Gastroesophageal sphincter (tissue), 3 donors: Measurements from ENCODE around the gene SRGN.
"Not testable (repeated sequence)": the region's sequence is repeated elsewhere in the genome, so short reads cannot be mapped to it uniquely, and the experiment has no call there.

Source experiments
- EP300 ChIP-seq: sonication (generic); formaldehyde crosslinking; IDR thresholded peaks from one replicate; pipeline ENCODE4 v1.6.1; 2017; ENCODE audit warnings: antibody characterized with exemption, mild to moderate bottlenecking
- POLR2A ChIP-seq, 2 donors: fragments of 450-650 bp; IDR thresholded peaks; one replicate each; pipeline ENCODE4 v1.6.1; 2017; ENCODE audit warnings: antibody characterized with exemption in 2 of 2, mild to moderate bottlenecking in 2 of 2, moderate library complexity in 1 of 2
- POLR2AphosphoS5 ChIP-seq: sonication (generic); formaldehyde crosslinking; IDR thresholded peaks from one replicate; pipeline ENCODE4 v1.6.1; 2017; ENCODE audit warnings: antibody characterized with exemption
- TF ChIP-seq, protein P1 (sequence below), 4 experiments: fragments of 200-600 bp in 2 of 4; fragments of 450-650 bp in 2 of 4; sonication (generic) in 1 of 4; IDR thresholded peaks; one replicate each; pipeline ENCODE4 v1.5.1; 2017 to 2019; ENCODE audit warnings: antibody characterized with exemption in 4 of 4, mild to moderate bottlenecking in 2 of 4, moderate library complexity in 2 of 4

DNA sequence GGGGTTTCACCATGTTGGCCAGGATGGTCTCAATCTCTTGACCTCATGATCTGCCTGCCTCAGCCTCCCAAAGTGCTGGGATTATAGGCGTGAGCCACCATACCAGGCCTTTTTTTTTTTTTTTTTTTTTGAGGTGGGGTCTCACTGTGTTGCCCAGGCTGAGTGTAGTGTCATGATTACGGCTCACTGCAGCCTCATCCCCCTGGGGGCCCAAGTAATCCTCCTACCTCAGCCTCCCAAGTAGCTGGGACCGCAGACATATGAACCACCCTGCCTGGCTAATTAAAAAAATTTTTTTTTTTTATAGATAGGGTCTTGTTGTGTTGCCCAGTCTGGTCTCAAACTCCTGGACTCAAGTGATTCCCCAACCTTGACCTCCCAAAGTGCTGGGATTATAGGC, 54.2 kb downstream of the SRGN start:
- TF ChIP-seq, protein P1, sequence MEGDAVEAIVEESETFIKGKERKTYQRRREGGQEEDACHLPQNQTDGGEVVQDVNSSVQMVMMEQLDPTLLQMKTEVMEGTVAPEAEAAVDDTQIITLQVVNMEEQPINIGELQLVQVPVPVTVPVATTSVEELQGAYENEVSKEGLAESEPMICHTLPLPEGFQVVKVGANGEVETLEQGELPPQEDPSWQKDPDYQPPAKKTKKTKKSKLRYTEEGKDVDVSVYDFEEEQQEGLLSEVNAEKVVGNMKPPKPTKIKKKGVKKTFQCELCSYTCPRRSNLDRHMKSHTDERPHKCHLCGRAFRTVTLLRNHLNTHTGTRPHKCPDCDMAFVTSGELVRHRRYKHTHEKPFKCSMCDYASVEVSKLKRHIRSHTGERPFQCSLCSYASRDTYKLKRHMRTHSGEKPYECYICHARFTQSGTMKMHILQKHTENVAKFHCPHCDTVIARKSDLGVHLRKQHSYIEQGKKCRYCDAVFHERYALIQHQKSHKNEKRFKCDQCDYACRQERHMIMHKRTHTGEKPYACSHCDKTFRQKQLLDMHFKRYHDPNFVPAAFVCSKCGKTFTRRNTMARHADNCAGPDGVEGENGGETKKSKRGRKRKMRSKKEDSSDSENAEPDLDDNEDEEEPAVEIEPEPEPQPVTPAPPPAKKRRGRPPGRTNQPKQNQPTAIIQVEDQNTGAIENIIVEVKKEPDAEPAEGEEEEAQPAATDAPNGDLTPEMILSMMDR (IDR thresholded peaks at IDR 0.05) = not testable (repeated sequence)
- not testable (repeated sequence) for TF ChIP-seq POLR2A (IDR thresholded peaks at IDR 0.05); POLR2AphosphoS5; EP300
